Nephron (organoid): ENCODE data around the gene CRHBP.
A peak's percentile ranks its signal among the peaks of the same experiment; 100 is the strongest.

ENCODE experiments used
- H3K27ac Mint-ChIP-seq, 3 experiments: 2 replicates each; pipeline ENCODE4 v1.8.0; 2020; ENCODE audit warnings: mixed read lengths in 3 of 3, mild to moderate bottlenecking in 2 of 3, moderate library complexity in 1 of 3
- H3K27me3 Mint-ChIP-seq: 2 replicates; pipeline ENCODE4 v1.8.0; 2021; ENCODE audit warnings: low read depth, mild to moderate bottlenecking, moderate library complexity, mixed read lengths
- H3K36me3 Mint-ChIP-seq: 2 replicates; pipeline ENCODE4 v1.8.0; 2020; ENCODE audit warnings: low read depth, mixed read lengths
- H3K4me1 Mint-ChIP-seq: 2 replicates; pipeline ENCODE4 v1.8.0; 2020; ENCODE audit warnings: mixed read lengths
- H3K4me3 Mint-ChIP-seq, 3 experiments: 2 replicates each; pipeline ENCODE4 v1.8.0; 2020; ENCODE audit warnings: mild to moderate bottlenecking in 3 of 3, mixed read lengths in 3 of 3, moderate library complexity in 2 of 3
- H3K9me3 Mint-ChIP-seq: 2 replicates; pipeline ENCODE4 v1.8.0; 2020; ENCODE audit warnings: mixed read lengths
- TF ChIP-seq, protein P1 (sequence below), 3 experiments: fragments of 200-600 bp; sonication (generic); IDR thresholded peaks; one replicate each; pipeline ENCODE4 v1.5.0; 2021; ENCODE audit warnings: antibody characterized with exemption in 3 of 3; ENCODE audit not compliant: unreplicated experiment in 3 of 3

The CRHBP gene

DNA sequence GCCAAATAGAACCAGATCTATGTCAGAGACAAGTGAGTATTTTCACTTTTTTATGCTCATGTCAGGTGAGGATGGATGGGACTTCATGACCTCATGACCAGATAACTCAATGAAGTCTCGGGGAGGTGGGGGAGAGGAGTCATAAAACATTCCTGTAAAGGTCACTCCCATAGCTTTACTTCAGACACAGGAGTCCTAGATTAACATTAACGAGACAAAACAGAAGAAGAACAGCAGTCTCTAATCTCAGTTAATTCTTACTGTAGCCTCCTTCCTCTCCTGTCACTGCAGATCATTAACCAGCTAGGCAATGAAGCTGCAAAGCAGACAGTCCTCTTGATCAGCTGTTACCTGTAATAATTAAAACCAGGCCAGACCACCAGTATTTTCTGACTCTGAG is 11.2 kb downstream of the CRHBP start:
- no peaks in the 10 kb centered on the region for H3K4me1 Mint-ChIP-seq
- H3K9me3 Mint-ChIP-seq: no peaks in the 10 kb centered on the region
- no peak overlapping the region for H3K4me3 Mint-ChIP-seq
- H3K36me3 Mint-ChIP-seq: no peaks in the 10 kb centered on the region
- TF ChIP-seq, protein P1, sequence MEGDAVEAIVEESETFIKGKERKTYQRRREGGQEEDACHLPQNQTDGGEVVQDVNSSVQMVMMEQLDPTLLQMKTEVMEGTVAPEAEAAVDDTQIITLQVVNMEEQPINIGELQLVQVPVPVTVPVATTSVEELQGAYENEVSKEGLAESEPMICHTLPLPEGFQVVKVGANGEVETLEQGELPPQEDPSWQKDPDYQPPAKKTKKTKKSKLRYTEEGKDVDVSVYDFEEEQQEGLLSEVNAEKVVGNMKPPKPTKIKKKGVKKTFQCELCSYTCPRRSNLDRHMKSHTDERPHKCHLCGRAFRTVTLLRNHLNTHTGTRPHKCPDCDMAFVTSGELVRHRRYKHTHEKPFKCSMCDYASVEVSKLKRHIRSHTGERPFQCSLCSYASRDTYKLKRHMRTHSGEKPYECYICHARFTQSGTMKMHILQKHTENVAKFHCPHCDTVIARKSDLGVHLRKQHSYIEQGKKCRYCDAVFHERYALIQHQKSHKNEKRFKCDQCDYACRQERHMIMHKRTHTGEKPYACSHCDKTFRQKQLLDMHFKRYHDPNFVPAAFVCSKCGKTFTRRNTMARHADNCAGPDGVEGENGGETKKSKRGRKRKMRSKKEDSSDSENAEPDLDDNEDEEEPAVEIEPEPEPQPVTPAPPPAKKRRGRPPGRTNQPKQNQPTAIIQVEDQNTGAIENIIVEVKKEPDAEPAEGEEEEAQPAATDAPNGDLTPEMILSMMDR (IDR thresholded peaks at IDR 0.05; ENCODE audit: unreplicated experiment in 3 of 3): no peak
- peak overlapping the region; percentile 5 to 43 (median 25) for H3K27ac Mint-ChIP-seq
- peaks cover 16% of the 10 kb centered on the region for H3K27me3 Mint-ChIP-seq

DNA sequence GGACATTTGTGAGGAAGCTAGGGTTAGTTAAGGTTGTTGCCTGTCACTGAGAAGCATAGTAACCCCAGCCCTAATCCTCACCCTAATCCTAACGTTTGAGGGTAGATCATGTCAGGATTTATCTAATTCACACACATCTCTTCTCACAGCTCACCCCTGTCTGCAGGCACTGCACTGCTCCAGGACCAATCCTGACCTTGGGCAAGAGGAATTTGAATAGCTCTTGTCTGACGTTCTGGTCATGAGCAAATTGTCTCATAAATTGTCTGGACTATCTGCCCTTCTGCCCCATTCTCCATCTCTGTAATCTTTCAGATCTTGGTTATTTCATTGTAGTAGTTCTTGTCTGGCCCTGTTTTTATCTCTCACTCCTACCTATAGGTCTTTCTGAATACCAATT is 18.7 kb downstream of the CRHBP start:
- H3K4me3 Mint-ChIP-seq: no peak overlapping the region
- no peaks in the 10 kb centered on the region for H3K4me1 Mint-ChIP-seq

DNA sequence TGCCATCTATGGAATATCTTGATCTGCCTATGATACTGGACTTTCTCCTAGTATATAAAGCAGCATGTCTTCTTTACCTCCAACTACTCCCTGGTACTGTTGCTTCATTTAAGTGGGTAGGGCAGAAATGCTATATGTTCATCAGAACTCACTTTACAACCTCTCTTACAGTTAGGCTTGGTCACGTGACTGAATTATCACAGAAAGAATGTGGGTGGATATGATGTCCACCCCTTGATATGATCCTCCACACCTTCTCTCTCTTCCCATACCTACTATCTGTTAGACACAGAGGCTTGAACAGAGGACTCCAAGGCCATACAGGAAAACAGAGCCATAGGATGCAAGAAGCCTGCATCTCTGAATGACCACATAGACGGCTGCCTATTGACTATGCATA is 19.8 kb downstream of the CRHBP start:
- Mint-ChIP-seq H3K9me3 (no peaks in the 10 kb centered on the region), H3K4me1 (no peaks in the 10 kb centered on the region), H3K36me3 (no peaks in the 10 kb centered on the region), H3K27me3 (peaks cover 13% of the 10 kb centered on the region), H3K27ac (no peak overlapping the region), H3K4me3 (no peak overlapping the region)
- TF ChIP-seq, protein P1 (IDR thresholded peaks at IDR 0.05; ENCODE audit: unreplicated experiment in 3 of 3): no peak

More for the DNA sequence above, 18.7 kb downstream of the CRHBP start:
- peaks cover 13% of the 10 kb centered on the region for H3K27me3 Mint-ChIP-seq
- TF ChIP-seq, protein P1 (IDR thresholded peaks at IDR 0.05; ENCODE audit: unreplicated experiment in 3 of 3): no peak
- no peaks in the 10 kb centered on the region for H3K36me3 Mint-ChIP-seq
- no peak overlapping the region for H3K27ac Mint-ChIP-seq
- no peaks in the 10 kb centered on the region for H3K9me3 Mint-ChIP-seq

DNA sequence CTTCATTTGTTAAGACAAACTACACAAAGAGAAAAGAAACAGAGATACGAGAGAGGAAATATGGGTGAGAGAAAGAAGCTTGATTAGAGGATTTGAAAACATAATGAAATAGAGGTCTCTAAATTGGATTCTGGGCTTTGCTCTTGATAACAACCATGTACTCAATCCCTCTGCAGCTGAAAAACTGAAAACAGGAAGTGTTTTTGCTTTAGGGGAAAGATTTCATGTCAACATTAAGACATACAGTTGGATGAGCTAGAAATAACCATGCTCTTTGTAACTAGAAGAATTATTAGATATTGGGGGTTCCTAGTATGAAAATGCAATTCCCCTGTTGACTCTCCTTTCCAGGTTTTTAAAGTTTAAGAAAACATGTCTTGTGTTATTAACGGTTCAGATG is 21.9 kb downstream of the CRHBP start:
- H3K9me3 Mint-ChIP-seq: no peaks in the 10 kb centered on the region
- no peak overlapping the region for H3K27ac Mint-ChIP-seq
- H3K4me1 Mint-ChIP-seq: no peaks in the 10 kb centered on the region
- no peaks in the 10 kb centered on the region for H3K36me3 Mint-ChIP-seq
- H3K4me3 Mint-ChIP-seq: no peak overlapping the region
- peaks cover 19% of the 10 kb centered on the region for H3K27me3 Mint-ChIP-seq
- TF ChIP-seq, protein P1 (IDR thresholded peaks at IDR 0.05; ENCODE audit: unreplicated experiment in 3 of 3): no peak

DNA sequence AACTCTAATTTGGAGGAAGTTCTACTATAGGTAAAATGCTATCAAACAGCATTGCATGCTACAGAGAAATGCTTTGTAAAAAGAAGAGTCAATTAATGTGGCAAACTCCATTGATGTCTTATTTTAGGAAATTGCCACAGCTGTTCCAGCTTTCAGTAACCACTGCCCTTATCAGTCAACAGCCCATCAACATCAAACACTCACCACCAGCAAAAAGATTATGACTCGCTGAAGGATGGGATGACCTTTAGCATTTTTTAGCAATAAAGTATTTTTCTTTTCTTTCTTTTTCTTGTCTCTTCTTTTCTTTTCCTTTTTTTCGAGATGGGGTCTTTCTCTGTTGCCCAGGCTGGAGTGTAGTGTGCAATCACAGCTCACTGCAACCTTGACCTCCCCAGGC is 26.0 kb downstream of the CRHBP start:
- Mint-ChIP-seq H3K4me1 (no peaks in the 10 kb centered on the region), H3K36me3 (no peaks in the 10 kb centered on the region), H3K4me3 (no peak overlapping the region), H3K27ac (no peak overlapping the region), H3K9me3 (no peaks in the 10 kb centered on the region), H3K27me3 (peaks cover 20% of the 10 kb centered on the region)
- TF ChIP-seq, protein P1 (IDR thresholded peaks at IDR 0.05; ENCODE audit: unreplicated experiment in 3 of 3): no peak

DNA sequence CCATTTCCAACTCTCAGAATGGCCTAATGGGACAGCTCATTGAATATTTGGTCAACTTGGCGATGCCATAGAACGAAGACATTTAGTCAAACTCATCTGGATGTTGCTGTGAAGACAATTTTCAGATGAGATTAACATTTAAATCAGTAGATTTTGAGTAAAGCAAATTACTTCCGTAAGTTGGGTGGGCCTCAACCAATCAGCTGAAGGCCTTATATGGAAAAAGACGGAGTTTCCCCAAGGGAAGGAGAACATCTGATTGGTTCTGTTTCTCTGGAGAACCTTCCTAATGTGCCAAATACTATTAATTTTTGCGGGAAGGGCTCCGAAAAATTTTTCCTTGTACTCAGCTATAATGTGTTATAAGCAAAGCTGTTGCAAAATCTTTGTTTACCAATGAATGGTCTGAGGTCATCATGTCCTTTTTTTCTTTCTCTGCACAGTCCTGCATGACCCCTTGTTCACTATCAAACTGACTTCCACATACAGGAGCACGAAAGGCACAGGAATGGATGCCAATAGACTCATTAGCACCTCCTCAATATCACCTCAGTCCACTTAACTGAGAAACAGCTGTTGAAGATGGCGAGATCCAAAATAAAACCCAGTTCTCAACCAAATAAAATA is 27.8 kb downstream of the CRHBP start:
- no peak overlapping the region for H3K27ac Mint-ChIP-seq
- H3K4me3 Mint-ChIP-seq: no peak overlapping the region
- no peaks in the 10 kb centered on the region for H3K9me3 Mint-ChIP-seq
- no peaks in the 10 kb centered on the region for H3K4me1 Mint-ChIP-seq
- TF ChIP-seq, protein P1 (IDR thresholded peaks at IDR 0.05; ENCODE audit: unreplicated experiment in 3 of 3): no peak
- peaks cover 20% of the 10 kb centered on the region for H3K27me3 Mint-ChIP-seq
- H3K36me3 Mint-ChIP-seq: no peaks in the 10 kb centered on the region
